ENCODE data around the gene DEFB123.

DNA sequence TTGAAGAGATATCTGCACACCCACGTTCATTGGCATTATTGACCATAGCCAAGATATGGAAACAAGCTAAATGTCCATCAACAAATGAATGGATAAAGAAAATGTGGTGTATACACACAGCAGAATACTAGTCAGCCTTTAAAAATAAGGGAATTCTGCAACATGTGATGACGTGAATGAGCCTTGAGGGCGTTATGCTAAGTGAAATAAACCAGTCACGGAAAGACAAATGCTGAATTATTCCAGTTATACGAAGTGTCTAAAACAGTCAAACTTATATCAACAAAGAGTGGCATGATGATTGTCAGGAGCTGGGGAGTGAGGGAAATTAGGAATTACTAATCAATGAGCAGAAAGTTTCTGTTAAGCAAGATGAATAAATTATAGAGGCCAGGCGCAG, 26.1 kb upstream of the DEFB123 start:
- no peak for TF ChIP-seq POLR2A (IDR thresholded peaks at IDR 0.05)
- TF ChIP-seq, protein P1, sequence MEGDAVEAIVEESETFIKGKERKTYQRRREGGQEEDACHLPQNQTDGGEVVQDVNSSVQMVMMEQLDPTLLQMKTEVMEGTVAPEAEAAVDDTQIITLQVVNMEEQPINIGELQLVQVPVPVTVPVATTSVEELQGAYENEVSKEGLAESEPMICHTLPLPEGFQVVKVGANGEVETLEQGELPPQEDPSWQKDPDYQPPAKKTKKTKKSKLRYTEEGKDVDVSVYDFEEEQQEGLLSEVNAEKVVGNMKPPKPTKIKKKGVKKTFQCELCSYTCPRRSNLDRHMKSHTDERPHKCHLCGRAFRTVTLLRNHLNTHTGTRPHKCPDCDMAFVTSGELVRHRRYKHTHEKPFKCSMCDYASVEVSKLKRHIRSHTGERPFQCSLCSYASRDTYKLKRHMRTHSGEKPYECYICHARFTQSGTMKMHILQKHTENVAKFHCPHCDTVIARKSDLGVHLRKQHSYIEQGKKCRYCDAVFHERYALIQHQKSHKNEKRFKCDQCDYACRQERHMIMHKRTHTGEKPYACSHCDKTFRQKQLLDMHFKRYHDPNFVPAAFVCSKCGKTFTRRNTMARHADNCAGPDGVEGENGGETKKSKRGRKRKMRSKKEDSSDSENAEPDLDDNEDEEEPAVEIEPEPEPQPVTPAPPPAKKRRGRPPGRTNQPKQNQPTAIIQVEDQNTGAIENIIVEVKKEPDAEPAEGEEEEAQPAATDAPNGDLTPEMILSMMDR (IDR thresholded peaks at IDR 0.05 in 4 of 5, conservative IDR thresholded peaks at IDR 0.05 in 1 of 5): no peak

Measured in gastrocnemius medialis (tissue), 4 donors.